Gastrocnemius medialis (tissue), 4 donors: ENCODE measurements around the gene BCAR1. TPM values are rescaled to one million over a fixed set of nuclear protein-coding genes. Genes with fewer than 3 reads are reported as not detected.

Source experiments
- ATAC-seq, 2 donors: fragments of 150-250 bp; one replicate each; pipeline ENCODE4 v1.9.1; 2016
- DNase-seq, 2 donors: peaks; one replicate each; pipeline ENCODE4 v3.0.0-alpha.2; 2019
- H3K27ac ChIP-seq, 4 donors: fragments of 200-600 bp; sonication (generic); 1 replicate in 1 of 4; 2 replicates in 3 of 4; pipeline ENCODE4 v1.5.1; 2016 to 2018; ENCODE audit warnings: mild to moderate bottlenecking in 2 of 4, moderate library complexity in 1 of 4
- H3K27me3 ChIP-seq, 3 donors: fragments of 200-600 bp; sonication (generic) in 2 of 3; 1 replicate in 1 of 3; 2 replicates in 2 of 3; pipeline versions ENCODE4 v1.5.1 to v1.6.0; 2016 to 2019; ENCODE audit warnings: mild to moderate bottlenecking in 1 of 3, moderate library complexity in 1 of 3
- H3K36me3 ChIP-seq, 2 donors: fragments of 200-600 bp; sonication (generic) in 1 of 2; one replicate each; pipeline ENCODE4 v1.5.1; 2017 to 2018
- H3K4me1 ChIP-seq, 2 donors: fragments of 200-600 bp; sonication (generic) in 1 of 2; one replicate each; pipeline ENCODE4 v1.5.1; 2016 to 2017; ENCODE audit warnings: mild to moderate bottlenecking in 2 of 2
- H3K4me3 ChIP-seq, 4 donors: fragments of 200-600 bp; sonication (generic) in 3 of 4; 1 replicate in 1 of 4; 2 replicates in 3 of 4; pipeline ENCODE4 v1.5.1; 2016 to 2019; ENCODE audit warnings: mild to moderate bottlenecking in 2 of 4
- H3K9me3 ChIP-seq, 3 donors: fragments of 200-600 bp; sonication (generic) in 2 of 3; 1 replicate in 1 of 3; 2 replicates in 2 of 3; pipeline ENCODE4 v1.5.1; 2016 to 2019
- CTCF ChIP-seq, 5 experiments: fragments of 450-650 bp in 3 of 5; fragments of 200-600 bp in 2 of 5; sonication (generic) in 2 of 5; IDR thresholded peaks in 4 of 5; conservative IDR thresholded peaks in 1 of 5; 1 replicate in 4 of 5; 2 replicates in 1 of 5; pipeline ENCODE4 v1.5.1; 2016 to 2019; ENCODE audit warnings: antibody characterized with exemption in 5 of 5, mild to moderate bottlenecking in 3 of 5, moderate library complexity in 3 of 5
- POLR2A ChIP-seq, 2 donors: fragments of 450-650 bp; IDR thresholded peaks; one replicate each; pipeline ENCODE4 v1.6.1; 2017; ENCODE audit warnings: antibody characterized with exemption in 2 of 2, mild to moderate bottlenecking in 2 of 2, moderate library complexity in 2 of 2
- in situ Hi-C, 4 donors: fragments of 200-750 bp; cut with MboI; loops; one replicate each; pipeline versions ENCODE4 v1.15.0 to v1.8.0; 2017; ENCODE audit warnings: low sequenced_read_pairs in 4 of 4
- intact Hi-C: fragments of 100-400 bp; cut with DNase I; formaldehyde crosslinking; loops from one replicate; pipeline ENCODE4 v1.15.1; 2023; ENCODE audit warnings: low total_unique reads
- total RNA-seq, 4 donors: library from RNA; depleted of rRNA; stranded (reverse); fragments of >200 nt; gene quantifications; one replicate each; pipeline versions ENCODE4 v1.1.0 to v1.2.3, GENCODE V29; 2016

The BCAR1 gene
- total RNA-seq, 4 donors from 2014 or later: 101 to 153 (median 145) TPM

GRCh38 chr16:75238132-75238852 is 13.1 kb downstream of the BCAR1 start:
- peaks cover 53 to 63% of the 10 kb centered on the region in 2 donors for H3K4me1 ChIP-seq
- H3K27ac ChIP-seq: peak overlapping the region; percentile 90 to 97 (median 93)
- in situ Hi-C loops: no loop called here
- ATAC-seq (peak; percentile 81 to 82), DNase-seq (peak; percentile 88 to 93)
- peak in 1 of 2 donors; percentile 26 for TF ChIP-seq POLR2A (IDR thresholded peaks at IDR 0.05)
- no peak for TF ChIP-seq CTCF (IDR thresholded peaks at IDR 0.05 in 4 of 5, conservative IDR thresholded peaks at IDR 0.05 in 1 of 5)
- no peaks in the 10 kb centered on the region for H3K27me3 ChIP-seq
- H3K36me3 ChIP-seq: peaks cover 0 to 33% of the 10 kb centered on the region in 2 donors
- H3K4me3 ChIP-seq: peak overlapping the region; percentile 17 to 31 (median 25)
- intact Hi-C loops: loop anchor here (1.0 to 2.0 kb wide), 3 partner anchors 16 to 67 kb away; no protein-coding TSS in a partner anchor
- H3K9me3 ChIP-seq: no peaks in the 10 kb centered on the region

- Histone ChIP-seq H3K9me3 (no peaks in the 10 kb centered on the region), H3K4me3 (no peak overlapping the region), H3K4me1 (peaks cover 50 to 61% of the 10 kb centered on the region in 2 donors), H3K36me3 (peaks cover 0 to 36% of the 10 kb centered on the region in 2 donors), H3K27ac (peak overlapping the region; percentile 90 to 97 (median 93)), H3K27me3 (no peaks in the 10 kb centered on the region)
- DNase-seq (peak in 1 of 2 donors; percentile 20), ATAC-seq (no peak)
- no peak for TF ChIP-seq POLR2A (IDR thresholded peaks at IDR 0.05)
- no peak for TF ChIP-seq CTCF (IDR thresholded peaks at IDR 0.05 in 4 of 5, conservative IDR thresholded peaks at IDR 0.05 in 1 of 5)
- in situ Hi-C loops: no loop called here
- intact Hi-C loops: loop anchor here (1.0 to 2.0 kb wide), 3 partner anchors 17 to 68 kb away; no protein-coding TSS in a partner anchor
Measured at GRCh38 chr16:75237398-75238131, 13.9 kb downstream of the BCAR1 start.

DNA sequence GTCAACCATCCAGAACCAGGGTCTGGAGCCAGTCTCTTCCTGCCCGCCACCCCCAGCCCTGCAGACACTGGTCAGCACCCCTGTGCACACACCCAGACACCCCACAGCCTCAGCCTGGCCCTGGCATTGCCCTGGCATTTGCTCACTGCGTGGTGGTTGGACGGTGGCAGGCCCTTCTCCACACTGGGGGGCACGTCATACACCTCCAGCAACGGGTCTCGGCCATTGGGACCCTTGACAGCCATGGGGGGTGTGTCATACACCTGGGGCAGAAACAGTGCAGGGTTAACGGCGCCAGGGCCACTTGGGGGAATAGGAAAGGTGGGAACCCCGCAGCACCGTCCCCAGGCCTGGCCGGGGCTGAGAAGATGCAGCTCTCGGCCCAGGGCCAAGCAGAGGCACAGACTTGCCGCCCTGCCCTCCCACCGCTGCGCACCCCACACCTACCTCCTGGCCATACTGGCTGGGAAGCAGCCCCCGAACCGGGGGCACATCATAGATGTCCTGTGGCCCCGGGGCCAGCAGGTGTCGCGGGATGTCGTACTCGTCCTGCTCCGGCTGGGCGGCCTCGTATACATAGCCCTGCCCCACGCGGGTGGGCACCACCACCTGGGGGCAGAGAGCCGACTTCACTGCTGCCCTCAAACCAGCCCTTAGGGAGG is 14.6 kb downstream of the BCAR1 start:
- intact Hi-C loops (no loop called here), in situ Hi-C loops (no loop called here)
- H3K9me3 ChIP-seq: no peaks in the 10 kb centered on the region
- H3K27me3 ChIP-seq: no peaks in the 10 kb centered on the region
- H3K27ac ChIP-seq: peak overlapping the region; percentile 90 to 97 (median 93)
- peaks cover 0 to 36% of the 10 kb centered on the region in 2 donors for H3K36me3 ChIP-seq
- no peak overlapping the region for H3K4me3 ChIP-seq
- H3K4me1 ChIP-seq: peaks cover 50 to 61% of the 10 kb centered on the region in 2 donors
- TF ChIP-seq CTCF (IDR thresholded peaks at IDR 0.05 in 4 of 5, conservative IDR thresholded peaks at IDR 0.05 in 1 of 5) (no peak), POLR2A (IDR thresholded peaks at IDR 0.05) (no peak)
- DNase-seq (peak in 1 of 2 donors; percentile 15), ATAC-seq (no peak)

DNA sequence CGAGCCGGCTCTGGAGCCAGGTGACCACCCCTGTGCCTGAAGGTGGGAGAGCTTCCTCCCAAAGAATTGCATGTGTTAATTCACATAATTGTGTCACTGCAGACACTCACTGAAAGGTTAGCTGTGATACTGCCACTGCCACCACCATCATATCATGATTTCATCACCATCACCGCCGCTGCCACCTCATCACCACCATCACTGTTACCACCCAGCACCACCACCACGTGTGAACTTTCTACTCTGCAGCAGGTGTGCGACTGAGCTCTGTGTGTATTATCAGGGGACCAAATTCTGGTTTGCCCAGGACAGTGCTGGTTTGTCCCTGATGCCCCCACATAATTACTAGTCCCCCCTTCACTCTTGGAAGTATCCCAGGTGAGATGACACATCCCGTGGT is 15.2 kb downstream of the BCAR1 start:
- intact Hi-C loops (no loop called here), in situ Hi-C loops (no loop called here)
- ATAC-seq (no peak), DNase-seq (peak in 1 of 2 donors; percentile 16)
- H3K27me3 ChIP-seq: no peaks in the 10 kb centered on the region
- H3K27ac ChIP-seq: peak overlapping the region; percentile 90 to 97 (median 93)
- H3K9me3 ChIP-seq: no peaks in the 10 kb centered on the region
- TF ChIP-seq POLR2A (IDR thresholded peaks at IDR 0.05): no peak
- TF ChIP-seq CTCF (IDR thresholded peaks at IDR 0.05 in 4 of 5, conservative IDR thresholded peaks at IDR 0.05 in 1 of 5): no peak
- peaks cover 0 to 35% of the 10 kb centered on the region in 2 donors for H3K36me3 ChIP-seq
- no peak overlapping the region for H3K4me3 ChIP-seq
- H3K4me1 ChIP-seq: peaks cover 50 to 57% of the 10 kb centered on the region in 2 donors
